GM12801 (cell line): ENCODE measurements around the gene GPATCH2L.

ENCODE experiments used
- CTCF ChIP-seq: IDR thresholded peaks from one replicate; pipeline ENCODE4 v1.5.1; 2011; ENCODE audit warnings: control low read depth; ENCODE audit not compliant: insufficient read length; ENCODE audit errors: extremely low read depth

The GPATCH2L gene

GRCh38 chr14:76131071-76131965 lies 20.4 kb upstream of the GPATCH2L start:
- TF ChIP-seq CTCF, result no peak

- TF ChIP-seq CTCF, result no peak
Measured at GRCh38 chr14:76133103-76133502, 18.6 kb upstream of the GPATCH2L start.

GRCh38 chr14:76134231-76134630 lies 17.5 kb upstream of the GPATCH2L start:
- TF ChIP-seq CTCF, result no peak

- no peak for TF ChIP-seq CTCF
Measured at GRCh38 chr14:76135722-76136121, 16.0 kb upstream of the GPATCH2L start.

GRCh38 chr14:76136476-76137110 lies 15.1 kb upstream of the GPATCH2L start:
- TF ChIP-seq CTCF, result no peak

- TF ChIP-seq CTCF, result no peak
Measured at GRCh38 chr14:76138119-76138757, 13.5 kb upstream of the GPATCH2L start.
